Epithelial cell of umbilical artery (primary cell): ENCODE measurements around the gene PPP4R3C. TPM values are rescaled to one million over a fixed set of nuclear protein-coding genes. Genes with fewer than 3 reads are reported as not detected.

Source experiments
- total RNA-seq: library from RNA; depleted of rRNA; stranded (reverse); fragments of >200 nt; gene quantifications from 2 replicates; pipeline ENCODE4 v1.2.3, GENCODE V29; 2014

The PPP4R3C gene
- not detected in 2 replicates for total RNA-seq

DNA sequence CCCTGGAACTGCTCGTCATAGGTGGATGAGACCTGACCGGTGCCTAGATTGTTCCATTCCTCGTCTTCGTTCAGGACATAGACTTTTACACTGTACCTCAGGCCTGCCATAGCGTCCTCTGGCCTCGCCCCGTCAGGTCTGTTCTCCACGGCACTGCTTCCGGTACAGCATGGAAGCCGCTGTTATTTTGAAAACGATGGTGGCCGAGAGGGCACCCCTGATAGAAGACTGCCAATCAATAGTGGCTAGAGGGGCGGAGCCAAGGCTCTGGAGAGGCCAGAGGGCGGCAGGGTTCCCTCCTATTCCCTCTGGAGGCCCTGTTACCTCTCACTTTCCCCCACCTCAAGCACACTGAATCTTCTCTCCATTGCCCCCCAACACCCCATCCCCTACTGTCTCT is at the start of gene PPP4R3C:
Gene PPP4R3C (minus strand): TSS at position 155 of the 400 bp plus-strand sequence. CDS start 45 bp downstream, at position 110.

Other genes with a start within 250 kb of the PPP4R3C start
- gene DCAF8L2, start 127.0 kb upstream of the PPP4R3C start, total RNA-seq: 0.32 and 0.46 TPM in 2 replicates